ENCODE measurements around the gene TKFC. TPM values are rescaled to one million over a fixed set of nuclear protein-coding genes. Genes with fewer than 3 reads are reported as not detected.

Gene TKFC
- total and polyA plus RNA-seq, 9 of the 15 experiments (the other 6 are each of a cell fraction or from before 2014, with no cell fraction given): 2.0 to 61.7 (median 28.5) TPM

DNA sequence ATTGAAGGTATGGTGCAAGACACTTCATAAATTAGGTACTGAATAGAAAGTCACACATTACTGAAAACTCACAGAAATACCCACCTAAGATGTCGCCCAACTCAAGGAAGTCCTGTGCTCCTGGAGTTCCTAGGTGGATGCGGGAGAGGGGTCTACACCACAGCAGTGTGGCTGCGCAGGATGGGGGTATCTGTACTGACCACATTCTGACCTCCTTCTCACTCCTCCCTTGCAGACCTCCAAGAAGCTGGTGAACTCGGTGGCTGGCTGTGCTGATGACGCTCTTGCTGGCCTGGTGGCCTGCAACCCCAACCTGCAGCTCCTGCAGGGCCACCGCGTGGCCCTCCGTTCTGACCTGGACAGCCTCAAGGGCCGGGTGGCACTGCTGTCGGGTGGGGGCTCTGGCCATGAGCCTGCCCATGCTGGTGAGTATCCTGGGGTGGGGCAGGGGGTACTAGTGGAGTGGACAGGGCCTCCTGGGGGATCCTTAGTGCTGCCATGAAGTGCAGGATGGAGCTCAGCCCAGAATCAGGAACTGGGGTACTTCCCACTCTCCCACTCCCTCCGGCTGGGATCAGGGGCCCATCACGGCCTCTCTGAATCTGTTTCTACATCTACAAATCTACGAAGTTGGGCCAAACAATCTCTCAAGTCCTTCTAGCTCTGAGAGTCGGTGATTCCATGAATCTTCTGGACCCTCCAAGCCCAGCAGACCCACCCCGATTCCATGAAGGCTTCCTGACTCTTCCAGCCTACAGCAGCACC lies 4.9 kb downstream of the TKFC start:
- ChIA-PET POLR2A (interaction anchor here (0.9 to 3.2 kb wide), 2 partner anchors 24 to 47 kb away, joined by 3 to 19 read pairs; partner anchors contain the start of gene CYB561A3), CTCF (ENCODE audit: low intra/inter-chr PET ratio) (interaction anchor here (8.5 kb wide), 1 partner anchor 47 kb away, joined by 135 read pairs; no protein-coding TSS in a partner anchor)
- H3K36me3 ChIP-seq (ENCODE audit: control insufficient read depth, insufficient read depth, low read length): peaks cover 13% of the 10 kb centered on the region; the same call in 2 of the 3 replicates
- no TSS peak for BruUV-seq (replicated peaks)
- no peaks in the 10 kb centered on the region for H4K20me1 ChIP-seq (replicated peaks; ENCODE audit: control insufficient read depth, insufficient read depth, low read length)
- intact Hi-C loops (cut with micrococcal nuclease): no loop called here
- FAIRE-seq (no peak), DNase-seq (ENCODE audit: extremely low read depth in 1 of 4, low spot score in 3 of 4) (no peak), ATAC-seq (no peak)
- 86% methylated on average over 12 of the region's 15 CpGs for WGBS (ENCODE audit: insufficient coverage, low coverage, missing lambda C conversion rate)
- no peaks in the 10 kb centered on the region for H3K27me3 ChIP-seq (ENCODE audit: control insufficient read depth in 2 of 2, insufficient read depth in 2 of 2, low read length in 2 of 2)
- H3K9ac ChIP-seq (ENCODE audit: insufficient read depth in 1 of 2, low read depth in 2 of 2, low read length in 2 of 2): no peak overlapping the region
- H2AFZ ChIP-seq (ENCODE audit: low read depth, low read length): no peak overlapping the region
- H3K4me2 ChIP-seq (ENCODE audit: insufficient read depth, low read length): no peak overlapping the region
- H3K9me1 ChIP-seq (ENCODE audit: control insufficient read depth, insufficient read depth, low read length): no peaks in the 10 kb centered on the region
- H3K9me3 ChIP-seq (replicated peaks; ENCODE audit: control insufficient read depth, insufficient read depth, low read depth, low read length): no peaks in the 10 kb centered on the region
- peaks cover 17% of the 10 kb centered on the region for H3K79me2 ChIP-seq (ENCODE audit: control insufficient read depth, insufficient read depth, low read length)
- H3K4me3 ChIP-seq: no peak overlapping the region
- peaks cover 54 to 72% of the 10 kb centered on the region in 2 experiments; a peak in 4 of 5 replicates for H3K4me1 ChIP-seq (replicated peaks in 1 of 2; ENCODE audit: control insufficient read depth in 2 of 2, insufficient read depth in 2 of 2, low read length in 2 of 2)
- no peak overlapping the region for H3K27ac ChIP-seq (ENCODE audit: extremely low read depth, low read depth, low read length)
- in situ Hi-C loops (cut with MboI): loop anchor here (5.0 kb wide), 1 partner anchor 49 kb away; no protein-coding TSS in a partner anchor
- TF ChIP-seq STAG1 (CRISPR knock-in tag; IDR thresholded peaks at IDR 0.05; ENCODE audit: borderline replicate concordance) (no peak), DNMT1 (IDR thresholded peaks at IDR 0.05) (no peak), CGGBP1 (CRISPR knock-in tag; IDR thresholded peaks at IDR 0.05) (no peak), POLR2B (IDR thresholded peaks at IDR 0.05; ENCODE audit: low read depth, partially characterized antibody) (no peak), NR3C1 (CRISPR knock-in tag; IDR thresholded peaks at IDR 0.05) (no peak), NR4A1 (CRISPR knock-in tag; IDR thresholded peaks at IDR 0.05) (no peak), NR4A1 (tag; IDR thresholded peaks at IDR 0.05) (no peak), E2F5 (CRISPR knock-in tag; IDR thresholded peaks at IDR 0.05) (no peak), MXD1 (CRISPR knock-in tag; IDR thresholded peaks at IDR 0.05; ENCODE audit: borderline replicate concordance, poor library complexity, severe bottlenecking) (no peak), ATF4 (CRISPR knock-in tag; IDR thresholded peaks at IDR 0.05) (no peak), BRD9 (IDR thresholded peaks at IDR 0.05; ENCODE audit: low read depth, partially characterized antibody) (no peak)

Measured in K562 (cell line).